Nephron progenitor cell (in vitro differentiated cells): ENCODE data around the gene IMPG1.

Source experiments
- DNase-seq: peaks from one replicate; pipeline ENCODE4 v3.0.0; 2021
- H3K27ac Mint-ChIP-seq: 2 replicates; pipeline ENCODE4 v1.8.0; 2021; ENCODE audit warnings: mild to moderate bottlenecking, moderate library complexity, mixed read lengths
- H3K27me3 Mint-ChIP-seq: 2 replicates; pipeline ENCODE4 v1.8.0; 2021; ENCODE audit warnings: mild to moderate bottlenecking, low read depth, mixed read lengths; ENCODE audit not compliant: poor library complexity
- H3K36me3 Mint-ChIP-seq: 2 replicates; pipeline ENCODE4 v1.8.0; 2021; ENCODE audit warnings: low read depth, mixed read lengths
- H3K4me1 Mint-ChIP-seq: 2 replicates; pipeline ENCODE4 v1.8.0; 2021; ENCODE audit warnings: mixed read lengths
- H3K4me3 Mint-ChIP-seq: 2 replicates; pipeline ENCODE4 v1.8.0; 2021; ENCODE audit warnings: mild to moderate bottlenecking, moderate library complexity, mixed read lengths
- H3K9me3 Mint-ChIP-seq: 2 replicates; pipeline ENCODE4 v1.8.0; 2021; ENCODE audit warnings: mild to moderate bottlenecking, moderate library complexity, mixed read lengths
- CTCF ChIP-seq: fragments of 200-600 bp; sonication (generic); IDR thresholded peaks from 2 replicates; pipeline ENCODE4 v1.5.0; 2021; ENCODE audit warnings: antibody characterized with exemption

Gene IMPG1

GRCh38 chr6:75970093-75970492 lies 102.4 kb downstream of the IMPG1 start:
- no peaks in the 10 kb centered on the region for H3K4me1 Mint-ChIP-seq
- no peaks in the 10 kb centered on the region for H3K36me3 Mint-ChIP-seq
- H3K4me3 Mint-ChIP-seq: no peak overlapping the region
- no peak for TF ChIP-seq CTCF
- no peaks in the 10 kb centered on the region for H3K9me3 Mint-ChIP-seq
- H3K27ac Mint-ChIP-seq: no peak overlapping the region
- H3K27me3 Mint-ChIP-seq: no peaks in the 10 kb centered on the region
- DNase-seq: no peak

GRCh38 chr6:75968143-75968542 lies 104.3 kb downstream of the IMPG1 start:
- no peak overlapping the region for H3K27ac Mint-ChIP-seq
- no peak overlapping the region for H3K4me3 Mint-ChIP-seq
- no peaks in the 10 kb centered on the region for H3K36me3 Mint-ChIP-seq
- H3K4me1 Mint-ChIP-seq: no peaks in the 10 kb centered on the region
- no peak for DNase-seq
- TF ChIP-seq CTCF: no peak
- no peaks in the 10 kb centered on the region for H3K27me3 Mint-ChIP-seq
- H3K9me3 Mint-ChIP-seq: no peaks in the 10 kb centered on the region

GRCh38 chr6:75963569-75963968 lies 108.9 kb downstream of the IMPG1 start:
- Mint-ChIP-seq H3K27ac (no peak overlapping the region), H3K27me3 (peaks cover 4% of the 10 kb centered on the region), H3K9me3 (peaks cover 11% of the 10 kb centered on the region), H3K4me1 (peaks cover 5% of the 10 kb centered on the region), H3K36me3 (no peaks in the 10 kb centered on the region), H3K4me3 (no peak overlapping the region)
- TF ChIP-seq CTCF: no peak
- DNase-seq: no peak

GRCh38 chr6:75952128-75952527 lies 120.3 kb downstream of the IMPG1 start:
- DNase-seq: no peak
- no peak overlapping the region for H3K27ac Mint-ChIP-seq
- H3K4me3 Mint-ChIP-seq: no peak overlapping the region
- no peak for TF ChIP-seq CTCF
- peaks cover 20% of the 10 kb centered on the region for H3K9me3 Mint-ChIP-seq
- H3K27me3 Mint-ChIP-seq: no peaks in the 10 kb centered on the region
- H3K36me3 Mint-ChIP-seq: no peaks in the 10 kb centered on the region
- peaks cover 2% of the 10 kb centered on the region for H3K4me1 Mint-ChIP-seq

GRCh38 chr6:75947935-75948334 lies 124.5 kb downstream of the IMPG1 start:
- H3K4me1 Mint-ChIP-seq: peaks cover 17% of the 10 kb centered on the region
- H3K27me3 Mint-ChIP-seq: no peaks in the 10 kb centered on the region
- no peaks in the 10 kb centered on the region for H3K9me3 Mint-ChIP-seq
- no peak overlapping the region for H3K27ac Mint-ChIP-seq
- no peaks in the 10 kb centered on the region for H3K36me3 Mint-ChIP-seq
- no peak overlapping the region for H3K4me3 Mint-ChIP-seq
- TF ChIP-seq CTCF: no peak
- DNase-seq: no peak

- no peaks in the 10 kb centered on the region for H3K36me3 Mint-ChIP-seq
- no peaks in the 10 kb centered on the region for H3K9me3 Mint-ChIP-seq
- no peak for TF ChIP-seq CTCF
- H3K27ac Mint-ChIP-seq: no peak overlapping the region
- no peak overlapping the region for H3K4me3 Mint-ChIP-seq
- DNase-seq: no peak
- H3K4me1 Mint-ChIP-seq: peaks cover 17% of the 10 kb centered on the region
- H3K27me3 Mint-ChIP-seq: no peaks in the 10 kb centered on the region
Measured at GRCh38 chr6:75946146-75946831, 126.2 kb downstream of the IMPG1 start.
